Pancreas (tissue), 10 donors: ENCODE measurements around the gene OSBP. TPM values are rescaled to one million over a fixed set of nuclear protein-coding genes. Genes with fewer than 3 reads are reported as not detected.

Experiments
- ATAC-seq, 4 donors: fragments of 200-7000 bp; cut with Tn5 transposase; one replicate each; pipeline versions ENCODE4 v1.8.0 to v1.9.1; 2020; ENCODE audit warnings: mild to moderate bottlenecking in 4 of 4, moderate library complexity in 4 of 4
- DNase-seq, 6 donors: peaks; one replicate each; pipeline ENCODE4 v3.0.0-alpha.2; 2020
- FAIRE-seq: peaks from 2 replicates; lab custom pipeline; 2012; peaks lifted over from hg19 to GRCh38; lab: Jason Lieb, UNC
- H3K27ac ChIP-seq, 4 donors: fragments of 200-600 bp; sonication (generic); 1 replicate in 3 of 4; 2 replicates in 1 of 4; pipeline versions ENCODE4 v1.5.0 to v1.8.0; 2020
- H3K27me3 ChIP-seq, 4 donors: fragments of 200-600 bp; one replicate each; pipeline ENCODE4 v1.8.0; 2021
- H3K36me3 ChIP-seq, 3 donors: fragments of 200-600 bp; sonication (generic) in 1 of 3; one replicate each; pipeline versions ENCODE4 v1.5.0 to v1.8.0; 2020 to 2021
- H3K4me1 ChIP-seq, 3 donors: fragments of 200-600 bp; one replicate each; pipeline ENCODE4 v1.8.0; 2021
- H3K4me3 ChIP-seq, 4 donors: fragments of 200-600 bp; sonication (generic) in 2 of 4; one replicate each; pipeline versions ENCODE4 v1.5.0 to v1.8.0; 2020 to 2021
- H3K9me3 ChIP-seq, 4 donors: fragments of 200-600 bp; one replicate each; pipeline ENCODE4 v1.8.0; 2021
- CTCF ChIP-seq, 4 donors: fragments of 200-600 bp; sonication (generic) in 3 of 4; IDR thresholded peaks; one replicate each; pipeline versions ENCODE4 v1.5.0 to v1.8.0; 2021; ENCODE audit warnings: antibody characterized with exemption in 4 of 4
- WGBS, 2 donors: extraction: QIAGEN DNeasy Blood & Tissue Kit; methylation state at CpG; one replicate each; pipeline ENCODE4 v1.1.7; 2013; 5-methylcytosine and 5-hydroxymethylcytosine counted together
- intact Hi-C, 3 donors: fragments of 100-400 bp; cut with DNase I; formaldehyde crosslinking; loops; one replicate each; pipeline versions ENCODE4 v1.11.1 to v1.14.2; 2022
- polyA plus RNA-seq, 2 donors: library from polyadenylated mRNA; stranded (reverse); fragments of 200-250 nt; gene quantifications; one replicate each; pipeline ENCODE4 v1.2.3, GENCODE V29; 2013
- total RNA-seq, 6 donors: library from RNA; stranded (reverse); fragmentation: NEBNext Ultra II Directional in 4 of 6; extraction: Animal tissue kit (Norgen Biotek cat#: 25700) in 4 of 6; gene quantifications; one replicate each; pipeline versions ENCODE4 v1.2.1 to v1.2.4, GENCODE V29; 2021 to 2023
- donor health status: healthy with polysubstance abuse.
- donor health status: DM: no; HTN: no; CAD: no; lungs with moderate emphysema.
- donor health status: DM: no; HTN: no; CAD: no.
- donor health status: control.
- donor health status: control.
- donor health status: Bipolar disorder and iron deficiency.
- donor health status: DM: yes; HTN: yes; CAD: no.
- donor health status: DM: no; HTN: no; CAD: no.
- donor health status: DM: no; HTN: no; CAD: no.
- donor health status: DM: yes; HTN: yes; CAD: no.

The OSBP gene
- total RNA-seq (10 to 100 TPM; 32.8 to 39.7 (median 35.8) TPM), polyA plus RNA-seq (10 to 100 TPM; 12.4 to 23.5 TPM)

- peak; percentile 99 for FAIRE-seq
- peak; percentile 79 to 91 (median 83) for ATAC-seq
- peak; percentile 93 to 100 (median 98) for DNase-seq
- no peak for TF ChIP-seq CTCF (IDR thresholded peaks at IDR 0.05)
- H3K27ac ChIP-seq = peak within 1 kb of the TSS; percentile 87 to 96 (median 95)
- peaks cover 24 to 42% (median 35%) of the 10 kb centered on the region in 3 donors for H3K4me1 ChIP-seq
- H3K36me3 ChIP-seq = no peaks in the 10 kb centered on the region
- no peaks in the 10 kb centered on the region for H3K27me3 ChIP-seq
- H3K9me3 ChIP-seq = no peaks in the 10 kb centered on the region
- intact Hi-C loops = no loop called here
- 0 to 1% methylated on average over 55 of the region's 55 CpGs for WGBS, 2 donors
- H3K4me3 ChIP-seq = peak within 1 kb of the TSS; percentile 53 to 85 (median 78)
Observed at GRCh38 chr11:59615637-59616395, at the start of gene OSBP. OSBP (minus strand) TSS chr11:59615774; CDS start chr11:59615664, 110 bp downstream.

GRCh38 chr11:59660621-59661020, 45.0 kb upstream of the OSBP start:
- Histone ChIP-seq H3K9me3 (no peaks in the 10 kb centered on the region), H3K36me3 (peaks cover 0 to 62% (median 15%) of the 10 kb centered on the region in 3 donors), H3K27ac (no peak overlapping the region), H3K4me1 (no peaks in the 10 kb centered on the region), H3K27me3 (no peaks in the 10 kb centered on the region), H3K4me3 (no peak overlapping the region)
- WGBS, 2 donors = 81 to 83% methylated on average over 1 of the region's 1 CpG
- no peak for TF ChIP-seq CTCF (IDR thresholded peaks at IDR 0.05)
- ATAC-seq = peak in 1 of 4 donors; percentile 38
- DNase-seq = no peak
- no peak for FAIRE-seq
- intact Hi-C loops = no loop called here

GRCh38 chr11:59659981-59660380, 44.4 kb upstream of the OSBP start:
- Histone ChIP-seq H3K9me3 (no peaks in the 10 kb centered on the region), H3K27ac (no peak overlapping the region), H3K27me3 (no peaks in the 10 kb centered on the region), H3K4me1 (no peaks in the 10 kb centered on the region), H3K4me3 (no peak overlapping the region), H3K36me3 (peaks cover 0 to 64% (median 15%) of the 10 kb centered on the region in 3 donors)
- FAIRE-seq (no peak), DNase-seq (no peak), ATAC-seq (no peak)
- intact Hi-C loops = no loop called here
- no peak for TF ChIP-seq CTCF (IDR thresholded peaks at IDR 0.05)
- 53 to 65% methylated on average over 2 of the region's 2 CpGs for WGBS, 2 donors

- Histone ChIP-seq H3K36me3 (peaks cover 0 to 72% (median 21%) of the 10 kb centered on the region in 3 donors), H3K4me3 (no peak overlapping the region), H3K4me1 (no peaks in the 10 kb centered on the region), H3K9me3 (no peaks in the 10 kb centered on the region), H3K27ac (no peak overlapping the region), H3K27me3 (no peaks in the 10 kb centered on the region)
- intact Hi-C loops = no loop called here
- 94 to 96% methylated on average over 5 of the region's 5 CpGs for WGBS, 2 donors
- ATAC-seq = no peak
- FAIRE-seq = no peak
- no peak for DNase-seq
- TF ChIP-seq CTCF (IDR thresholded peaks at IDR 0.05) = no peak
Observed at GRCh38 chr11:59658036-59658435, 42.5 kb upstream of the OSBP start.

GRCh38 chr11:59654893-59655292, 39.3 kb upstream of the OSBP start:
- FAIRE-seq = no peak
- H3K27ac ChIP-seq = no peak overlapping the region
- DNase-seq = no peak
- intact Hi-C loops = no loop called here
- H3K27me3 ChIP-seq = no peaks in the 10 kb centered on the region
- no peaks in the 10 kb centered on the region for H3K4me1 ChIP-seq
- ATAC-seq = no peak
- H3K36me3 ChIP-seq = peaks cover 4 to 89% (median 43%) of the 10 kb centered on the region in 3 donors
- TF ChIP-seq CTCF (IDR thresholded peaks at IDR 0.05) = no peak
- no peak overlapping the region for H3K4me3 ChIP-seq
- no peaks in the 10 kb centered on the region for H3K9me3 ChIP-seq
- WGBS, 2 donors = 87 to 93% methylated on average over 4 of the region's 4 CpGs
